HG02642 (cell line): Measurements from ENCODE around the gene ZCWPW1.
"Not testable (repeated sequence)": the region's sequence is repeated elsewhere in the genome, so short reads cannot be mapped to it uniquely, and the experiment has no call there.

Experiments used
- ATAC-seq: cut with Tn5 transposase; IDR thresholded peaks from one replicate; pipeline ENCODE4 v1.9.1; 2021; ENCODE audit warnings: mild to moderate bottlenecking; ENCODE audit not compliant: unreplicated experiment, poor library complexity

Gene ZCWPW1

DNA sequence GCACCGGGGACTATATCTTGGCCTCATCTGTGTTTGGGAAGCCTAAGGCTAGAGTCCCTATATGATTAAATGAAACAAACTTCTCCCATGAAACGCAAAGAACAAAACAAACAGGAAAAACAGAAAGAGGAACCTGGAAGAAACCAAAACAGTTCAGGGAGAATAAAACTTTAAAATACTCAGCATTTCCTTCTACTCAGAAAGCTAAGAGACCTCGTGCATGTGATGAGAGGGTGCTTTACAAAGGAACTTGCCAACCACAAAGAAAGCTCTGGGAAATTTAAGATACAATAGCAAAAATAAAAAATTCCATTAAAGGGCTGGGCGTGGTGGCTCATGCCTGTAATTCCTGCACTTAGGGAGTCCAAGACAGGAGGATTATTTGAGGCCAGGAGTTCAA lies 48.3 kb downstream of the ZCWPW1 start:
- no peak for ATAC-seq

DNA sequence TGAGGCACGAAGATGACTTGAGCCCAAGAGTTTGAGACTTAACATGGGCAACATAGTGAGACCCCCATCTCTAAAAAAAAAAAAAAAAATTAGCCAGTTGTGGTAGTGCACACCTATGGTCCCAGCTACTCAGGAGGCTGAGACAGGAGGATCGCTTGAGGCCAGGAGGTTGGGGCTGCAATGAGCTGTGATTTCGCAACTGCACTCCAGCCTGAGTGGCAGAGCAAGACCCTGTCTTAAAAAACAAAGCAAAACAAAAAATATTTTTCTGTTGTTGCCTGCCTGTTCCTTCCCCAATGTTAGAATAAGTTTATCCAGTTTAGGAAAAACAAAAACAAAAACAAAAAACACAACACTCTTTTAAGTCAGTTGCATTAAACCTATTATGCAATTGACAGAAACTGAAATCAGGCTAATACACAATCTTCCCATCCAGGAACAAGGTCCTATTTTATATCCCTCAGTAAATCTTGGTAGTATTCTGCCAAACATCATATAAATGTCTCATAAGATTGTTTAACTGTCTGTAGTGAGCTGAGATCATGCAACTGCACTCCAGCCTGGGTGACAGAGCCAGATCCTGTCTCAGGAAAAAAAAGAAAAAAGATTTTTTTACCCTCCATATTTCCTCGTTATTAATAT lies 50.3 kb downstream of the ZCWPW1 start:
- no peak for ATAC-seq

DNA sequence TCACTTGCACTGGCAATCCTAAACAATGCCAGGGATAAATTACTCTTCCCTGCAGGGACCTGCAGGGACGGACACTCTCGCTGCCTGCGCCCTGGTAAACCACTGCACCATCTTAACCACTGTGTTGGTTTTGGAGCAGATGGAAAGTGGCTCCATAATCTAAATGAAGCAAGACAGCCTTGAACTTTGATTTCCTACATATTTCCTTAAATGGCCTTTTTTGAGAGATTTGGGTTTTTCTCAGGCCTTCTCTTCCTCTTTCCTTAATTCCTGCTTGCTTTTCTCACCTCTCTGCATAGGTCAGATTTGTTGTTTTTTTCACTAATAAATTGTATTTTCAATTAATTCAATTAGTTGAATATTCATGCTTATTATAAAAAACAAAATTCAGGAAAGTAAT lies 52.4 kb downstream of the ZCWPW1 start:
- ATAC-seq: no peak

DNA sequence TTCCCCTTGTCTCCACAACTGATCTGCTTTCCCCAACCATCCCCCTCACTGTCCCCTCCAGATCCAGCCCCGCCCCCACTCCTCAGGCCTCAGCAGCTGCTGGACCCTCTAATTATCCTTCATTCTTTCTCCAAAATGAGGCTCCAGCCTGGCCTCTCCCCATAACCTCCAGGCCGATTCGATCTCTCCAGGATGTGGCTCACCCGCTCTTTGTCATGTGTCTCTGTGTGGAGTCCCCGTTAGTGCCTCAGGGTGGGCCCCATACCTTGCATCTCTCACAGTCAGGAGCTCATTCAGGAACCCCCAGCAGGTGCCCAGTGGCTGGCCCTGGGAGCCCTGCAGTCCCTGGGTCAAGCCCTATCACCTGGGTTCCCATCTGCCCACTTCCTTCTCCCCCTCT lies 53.9 kb downstream of the ZCWPW1 start:
- no peak for ATAC-seq

DNA sequence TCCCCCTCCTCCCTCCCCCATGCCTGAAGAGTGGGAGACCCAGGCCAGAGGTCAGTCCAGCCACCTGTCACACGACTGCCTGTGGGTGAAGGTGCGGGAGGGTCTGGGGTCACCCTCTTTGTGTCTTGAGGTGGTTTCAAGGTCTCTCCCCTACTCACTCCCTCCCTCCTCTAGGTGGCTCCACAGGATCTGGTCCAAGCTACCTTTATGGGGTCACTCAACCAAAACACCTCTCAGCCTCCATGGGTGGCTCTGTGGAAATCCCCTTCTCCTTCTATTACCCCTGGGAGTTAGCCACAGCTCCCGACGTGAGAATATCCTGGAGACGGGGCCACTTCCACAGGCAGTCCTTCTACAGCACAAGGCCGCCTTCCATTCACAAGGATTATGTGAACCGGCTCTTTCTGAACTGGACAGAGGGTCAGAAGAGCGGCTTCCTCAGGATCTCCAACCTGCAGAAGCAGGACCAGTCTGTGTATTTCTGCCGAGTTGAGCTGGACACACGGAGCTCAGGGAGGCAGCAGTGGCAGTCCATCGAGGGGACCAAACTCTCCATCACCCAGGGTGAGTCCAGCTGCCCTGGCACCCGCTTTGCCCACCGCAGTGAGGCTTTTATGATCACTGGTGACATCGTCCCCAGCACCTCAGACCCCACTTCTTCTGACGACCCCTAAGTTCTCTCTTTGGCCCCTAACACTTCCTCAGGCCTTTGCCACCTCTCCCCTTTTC lies 54.5 kb downstream of the ZCWPW1 start:
- not testable (repeated sequence) for ATAC-seq

DNA sequence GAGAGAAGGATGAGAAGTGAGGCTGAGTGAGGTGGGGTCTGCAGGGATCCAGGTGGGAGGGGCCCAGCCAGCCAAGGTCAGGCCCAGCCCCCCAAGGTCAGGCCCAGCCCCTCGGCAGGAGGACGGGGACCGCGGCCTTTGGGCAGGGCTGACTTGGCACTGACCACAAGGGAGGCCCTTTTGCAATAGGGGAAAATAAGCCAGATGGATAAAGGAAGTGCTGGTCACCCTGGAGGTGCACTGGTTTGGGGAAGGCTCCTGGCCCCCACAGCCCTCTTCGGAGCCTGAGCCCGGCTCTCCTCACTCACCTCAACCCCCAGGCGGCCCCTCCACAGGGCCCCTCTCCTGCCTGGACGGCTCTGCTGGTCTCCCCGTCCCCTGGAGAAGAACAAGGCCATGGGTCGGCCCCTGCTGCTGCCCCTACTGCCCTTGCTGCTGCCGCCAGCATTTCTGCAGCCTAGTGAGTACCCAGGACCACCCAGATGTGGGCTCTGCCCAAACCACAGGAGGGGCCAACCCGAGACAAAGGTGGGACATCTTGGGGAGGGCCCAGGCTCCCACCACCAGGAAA lies 55.2 kb downstream of the ZCWPW1 start, which contains the start of gene PILRA:
TSS of gene PILRA (plus strand) at position 227 of the 571 bp plus-strand sequence. CDS start at position 397, 170 bp downstream.
- no peak for ATAC-seq

DNA sequence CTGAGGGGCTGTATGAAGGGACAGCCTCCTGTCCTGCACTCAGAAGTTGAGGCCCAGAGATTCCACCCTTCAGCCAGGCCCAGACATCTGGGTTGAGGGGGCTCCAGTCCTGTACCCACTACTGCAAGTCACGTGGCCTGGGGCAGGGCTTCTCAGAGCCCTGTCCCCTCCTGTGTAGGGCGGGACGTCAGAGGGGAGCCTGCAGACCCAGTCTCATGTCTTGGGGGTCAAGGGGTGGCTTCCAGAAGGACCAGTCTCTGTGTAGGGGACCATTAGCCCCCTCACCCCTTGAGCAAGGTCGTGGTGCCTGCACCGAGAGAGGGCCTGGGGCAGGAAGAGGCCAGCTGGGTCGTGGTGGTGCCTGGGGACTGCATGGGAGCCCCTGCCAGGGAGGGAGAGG lies 55.8 kb downstream of the ZCWPW1 start:
- no peak for ATAC-seq

DNA sequence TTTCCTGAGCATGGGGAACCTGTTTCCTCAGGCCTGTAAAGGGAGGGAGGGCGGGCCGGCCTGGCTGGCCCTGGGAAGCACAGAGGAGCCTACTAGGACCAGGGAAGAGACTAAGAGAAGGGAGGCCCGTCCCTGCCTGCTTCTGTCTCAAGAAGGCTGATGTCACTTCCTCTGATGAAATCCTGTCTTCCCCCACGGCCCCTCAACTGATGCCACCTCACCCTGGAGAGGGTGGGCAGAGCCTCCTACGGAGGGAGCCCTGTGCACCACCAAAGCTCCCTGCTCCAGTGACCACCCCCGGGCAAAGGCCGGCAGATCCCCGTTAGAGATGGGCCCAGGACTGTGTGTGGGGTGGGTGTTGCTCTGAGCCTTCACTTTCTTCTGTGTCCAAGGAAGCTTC lies 56.2 kb downstream of the ZCWPW1 start:
- no peak for ATAC-seq

DNA sequence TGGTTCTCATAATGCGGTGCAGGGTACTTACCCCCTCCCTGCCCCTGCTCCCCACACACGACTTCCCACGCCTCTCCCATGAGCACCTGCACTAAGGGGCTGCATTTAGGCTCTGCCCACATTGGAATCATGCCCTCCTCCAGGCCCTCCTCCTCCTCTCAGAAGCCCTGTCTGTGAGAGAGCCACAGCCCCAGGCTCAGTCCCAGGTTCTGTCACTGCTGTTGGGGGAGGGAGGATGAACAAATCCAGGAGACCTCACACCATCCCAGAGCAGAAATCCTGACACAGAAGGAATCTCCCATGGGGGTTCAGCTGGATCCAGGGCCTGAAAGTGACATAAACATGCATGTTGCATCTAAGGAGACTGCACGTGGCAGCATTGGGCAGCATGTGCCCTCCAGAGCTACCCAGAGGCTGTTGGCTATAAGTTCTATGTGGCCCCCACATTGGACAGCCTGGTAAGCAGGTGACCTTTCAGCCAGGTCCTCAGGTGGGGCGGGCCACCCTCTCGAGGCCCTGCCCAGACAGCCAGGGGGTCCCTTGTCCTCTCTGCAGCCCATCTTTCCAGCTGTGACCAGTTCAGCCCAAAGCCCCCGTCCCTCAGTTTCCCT lies 56.8 kb downstream of the ZCWPW1 start:
- no peak for ATAC-seq

DNA sequence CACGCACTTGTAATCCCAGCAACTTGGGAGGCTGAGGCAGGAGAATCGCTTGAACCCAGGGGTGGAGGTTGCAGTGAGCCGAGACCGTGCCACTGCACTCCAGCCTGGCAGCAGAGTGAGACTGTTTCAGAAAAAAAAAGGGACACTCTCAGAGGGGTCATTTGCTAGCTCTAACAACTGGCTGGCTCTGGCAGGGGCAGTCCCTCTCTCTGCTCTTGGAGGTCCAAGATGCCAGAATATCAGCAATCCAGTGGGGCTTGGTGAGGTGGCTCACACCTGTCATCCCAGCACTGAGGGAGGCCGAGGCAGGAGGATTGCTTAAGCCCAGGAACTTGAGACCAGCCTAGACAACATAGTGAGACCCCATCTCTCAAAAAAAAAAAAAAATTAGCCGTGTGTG lies 57.8 kb downstream of the ZCWPW1 start:
- no peak for ATAC-seq

DNA sequence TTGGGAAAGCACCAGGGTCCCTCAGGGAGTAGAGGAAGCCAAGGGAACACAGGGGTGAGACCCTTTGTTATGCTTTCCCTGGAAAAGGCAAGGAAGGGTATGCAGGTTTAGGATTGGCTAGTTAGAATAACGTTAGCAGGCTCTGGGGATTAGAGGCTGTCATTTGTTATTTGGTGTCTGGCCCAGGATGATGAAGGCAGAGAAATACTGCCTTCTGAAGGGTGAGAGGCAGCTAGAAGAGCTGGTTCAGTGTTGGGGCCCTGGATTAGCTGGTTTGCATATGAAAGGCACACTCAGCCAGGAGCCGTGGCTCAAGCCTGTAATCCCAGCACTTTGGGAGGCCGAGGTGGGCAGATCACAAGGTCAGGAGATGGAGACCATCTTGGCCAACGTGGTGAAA lies 58.2 kb downstream of the ZCWPW1 start:
- ATAC-seq: no peak

DNA sequence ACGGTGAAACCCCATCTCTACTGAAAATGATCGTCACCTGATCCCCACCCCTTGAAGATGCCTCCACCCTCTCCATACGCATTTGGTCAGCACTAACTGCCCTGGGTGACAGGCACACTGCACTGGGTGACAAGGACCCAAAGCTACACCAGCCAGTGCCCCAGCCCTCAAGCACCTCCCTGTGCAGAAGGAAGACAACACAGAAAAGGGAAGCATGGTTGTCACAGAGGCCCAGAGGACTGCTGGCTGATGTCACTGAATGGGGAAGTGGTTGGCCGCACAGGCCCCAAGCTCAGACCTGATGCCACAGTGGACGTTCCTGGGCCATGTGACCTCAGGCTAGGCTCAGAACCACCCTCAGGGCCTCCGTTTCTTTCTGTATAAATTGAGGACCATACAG lies 59.4 kb downstream of the ZCWPW1 start:
- peak; percentile 54 for ATAC-seq

DNA sequence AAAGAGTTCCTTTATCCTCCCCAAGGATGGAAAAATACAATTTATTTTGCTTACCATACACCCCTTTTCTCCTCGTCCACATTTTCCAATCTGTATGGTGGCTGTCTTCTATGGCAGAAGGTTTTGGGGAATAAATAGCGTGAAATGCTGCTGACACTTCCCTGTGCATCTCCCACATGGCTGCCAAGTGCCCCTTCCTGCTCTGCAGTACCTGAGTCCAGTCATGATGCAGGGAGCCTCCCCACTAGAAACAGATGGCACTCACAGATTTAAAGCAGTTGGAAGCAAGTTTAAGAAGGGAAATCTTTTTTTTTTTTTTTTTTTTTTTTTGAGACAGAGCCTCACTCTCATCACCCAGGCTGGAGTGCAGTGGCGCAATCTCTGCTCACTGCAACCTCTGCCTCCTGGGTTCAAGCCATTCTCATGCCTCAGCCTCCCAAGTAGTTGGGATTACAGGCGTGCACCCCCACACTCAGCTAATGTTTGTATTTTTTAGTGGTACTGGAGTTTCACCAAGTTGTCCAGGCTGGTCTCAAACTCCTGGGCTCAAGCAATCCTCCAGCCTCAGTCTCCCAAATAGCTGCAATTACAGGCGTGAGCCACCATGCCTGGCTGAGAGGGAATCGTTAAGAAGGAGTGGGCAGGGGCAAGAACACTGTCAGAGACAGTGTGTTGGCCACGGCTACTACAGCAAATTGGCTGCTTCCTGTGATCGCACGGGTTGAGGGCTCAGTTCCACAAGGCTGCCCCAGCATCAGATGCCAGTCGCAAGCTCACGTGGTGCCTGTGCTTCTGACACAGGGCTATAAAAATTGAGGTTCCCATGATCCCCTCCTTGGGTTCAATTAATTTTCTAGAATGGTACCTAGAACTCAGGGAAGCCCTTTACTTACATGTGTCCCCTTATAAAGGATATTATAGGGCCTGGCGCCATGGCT lies 60.6 kb downstream of the ZCWPW1 start:
- no peak for ATAC-seq

DNA sequence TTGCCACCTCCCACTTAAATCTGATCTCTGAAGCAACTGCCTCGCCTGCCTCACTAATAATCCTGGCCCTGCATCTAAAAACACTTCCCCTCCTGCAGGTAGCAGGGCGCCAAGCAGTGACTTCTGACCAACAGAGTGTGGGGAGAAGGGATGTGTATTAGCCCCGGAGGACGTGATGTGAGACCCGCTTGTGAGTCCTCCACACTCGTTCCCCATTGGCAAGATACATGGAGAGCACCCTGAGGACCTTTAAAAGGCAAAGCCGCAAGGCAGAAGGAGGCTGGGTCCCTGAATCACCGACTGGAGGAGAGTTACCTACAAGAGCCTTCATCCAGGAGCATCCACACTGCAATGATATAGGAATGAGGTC lies 61.3 kb downstream of the ZCWPW1 start:
- ATAC-seq: no peak

DNA sequence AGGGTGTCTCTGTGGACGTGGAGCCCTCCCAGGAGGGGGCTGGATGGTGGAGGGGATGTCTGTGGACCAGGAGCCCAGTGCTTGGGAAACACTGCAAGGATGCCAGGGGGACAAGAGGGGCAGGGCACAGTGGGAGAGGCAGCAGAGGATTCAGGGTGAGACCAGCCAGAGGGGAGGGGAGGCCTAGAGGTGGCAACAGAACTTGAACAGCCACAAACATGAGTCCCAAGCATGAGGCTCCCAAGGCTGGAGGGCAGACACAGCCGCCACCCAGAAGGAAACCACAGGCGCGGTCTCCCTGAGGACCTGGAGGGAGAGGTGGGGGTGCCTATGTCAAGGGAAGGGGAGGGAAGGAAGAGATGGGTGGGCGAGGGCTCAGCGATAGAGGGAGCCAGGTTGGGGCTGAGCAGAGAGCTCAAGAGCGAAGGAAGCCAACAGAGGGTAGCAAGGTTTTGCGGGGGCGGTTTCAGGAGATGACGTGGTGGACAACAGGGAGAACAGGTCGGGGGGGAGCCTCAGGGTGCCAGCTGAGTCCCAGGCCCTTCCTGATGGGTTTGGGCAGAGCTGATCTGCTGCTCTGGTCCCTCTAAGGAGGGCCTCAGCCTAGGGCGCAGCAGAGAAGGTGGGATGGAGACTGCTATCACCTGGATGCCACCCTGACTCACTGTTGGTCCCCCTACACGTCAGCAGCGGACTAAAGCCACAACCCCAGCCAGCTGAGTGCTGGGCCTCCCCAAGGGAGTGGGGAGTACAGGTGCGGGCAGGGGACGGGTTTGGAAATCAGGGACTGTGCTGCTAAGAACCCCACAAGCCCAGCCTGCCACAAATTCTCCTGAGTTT lies 61.9 kb downstream of the ZCWPW1 start:
- peak; percentile 30 for ATAC-seq

DNA sequence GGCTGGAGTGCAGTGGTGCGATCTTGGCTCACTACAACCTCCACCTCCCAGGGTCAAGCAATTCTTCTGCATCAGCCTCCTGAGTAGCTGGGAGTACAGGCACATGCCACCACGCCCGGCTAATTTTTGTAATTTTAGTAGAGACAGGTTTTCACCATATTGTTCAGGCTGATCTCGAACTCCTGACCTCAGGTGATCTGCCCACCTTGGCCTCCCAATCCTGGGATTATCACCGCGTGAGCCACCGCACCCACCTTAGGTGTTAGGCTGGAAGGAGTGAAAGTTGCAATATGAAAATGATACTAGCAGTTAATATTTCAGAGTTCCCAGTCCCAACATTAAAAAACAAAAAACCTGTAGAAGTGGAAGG lies 62.5 kb downstream of the ZCWPW1 start:
- ATAC-seq: peak; percentile 6

DNA sequence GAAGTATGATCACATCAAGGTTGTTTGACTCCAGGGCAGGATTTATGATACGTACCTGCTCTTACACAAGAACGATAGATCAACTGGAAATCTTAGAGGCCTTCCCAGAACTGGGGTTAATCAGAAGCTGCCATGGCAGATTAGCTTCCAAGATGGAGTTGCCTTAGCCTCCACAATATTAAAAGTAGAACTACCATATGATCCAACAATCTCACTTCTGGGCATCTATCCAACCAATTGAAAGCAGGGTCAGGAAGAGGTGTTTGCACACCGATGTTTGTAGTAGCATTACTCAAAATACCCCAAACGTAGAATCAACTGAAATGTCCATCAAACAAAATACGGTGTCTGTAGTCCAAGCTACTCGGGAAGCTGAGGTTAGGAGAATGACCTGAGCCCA lies 64.0 kb downstream of the ZCWPW1 start:
- ATAC-seq: no peak

DNA sequence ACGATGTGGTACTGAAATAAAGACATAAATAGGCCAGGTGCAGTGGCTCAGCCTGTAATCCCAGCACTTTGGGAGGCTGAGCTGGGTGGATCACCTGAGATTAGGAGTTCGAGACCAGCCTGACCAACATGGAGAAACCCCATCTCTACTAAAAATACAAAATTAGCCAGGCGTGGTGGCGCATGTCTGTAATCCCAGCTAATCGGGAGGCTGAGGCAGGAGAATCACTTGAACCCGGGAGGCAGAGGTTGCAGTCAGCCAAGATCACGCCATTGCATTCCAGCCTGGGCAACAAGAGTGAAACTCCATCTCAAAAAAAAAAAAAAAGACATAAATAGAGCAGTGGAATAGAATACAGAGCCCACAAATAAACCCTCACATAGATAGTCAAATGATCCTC lies 64.7 kb downstream of the ZCWPW1 start:
- ATAC-seq: not testable (repeated sequence)

DNA sequence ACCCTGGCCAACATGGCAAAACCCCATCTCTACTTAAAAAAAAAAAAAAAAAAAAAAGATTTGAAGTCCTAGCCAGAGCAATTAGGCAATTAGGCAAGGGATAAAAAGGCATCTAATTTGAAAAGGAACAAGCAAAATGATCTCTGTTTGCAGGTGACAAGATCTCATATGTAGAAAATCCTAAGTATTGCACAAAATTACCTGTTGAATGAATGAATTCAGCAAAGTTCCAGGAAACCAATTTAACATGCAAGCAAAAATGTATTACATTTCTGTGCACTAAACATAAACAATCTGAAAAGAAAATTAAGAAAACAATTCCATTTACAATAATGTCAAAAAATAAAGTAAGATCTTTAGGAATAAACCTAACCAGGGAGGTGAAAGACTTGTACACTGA lies 65.4 kb downstream of the ZCWPW1 start:
- no peak for ATAC-seq
